DND-41 (cell line): ENCODE data around the gene SEMA3D.

ENCODE experiments used
- EZH2 ChIP-seq: IDR thresholded peaks from 3 replicates; pipeline ENCODE4 v1.6.1; 2012; ENCODE audit warnings: borderline replicate concordance, low read depth, mild to moderate bottlenecking, moderate library complexity, low read length, inconsistent platforms; ENCODE audit not compliant: severe bottlenecking
- TF ChIP-seq, protein P1 (sequence below): IDR thresholded peaks from 2 replicates; pipeline ENCODE4 v1.5.1; 2012; ENCODE audit warnings: borderline replicate concordance, low read length, moderate library complexity, mild to moderate bottlenecking; ENCODE audit not compliant: poor library complexity, severe bottlenecking; ENCODE audit errors: extremely low read depth

DNA sequence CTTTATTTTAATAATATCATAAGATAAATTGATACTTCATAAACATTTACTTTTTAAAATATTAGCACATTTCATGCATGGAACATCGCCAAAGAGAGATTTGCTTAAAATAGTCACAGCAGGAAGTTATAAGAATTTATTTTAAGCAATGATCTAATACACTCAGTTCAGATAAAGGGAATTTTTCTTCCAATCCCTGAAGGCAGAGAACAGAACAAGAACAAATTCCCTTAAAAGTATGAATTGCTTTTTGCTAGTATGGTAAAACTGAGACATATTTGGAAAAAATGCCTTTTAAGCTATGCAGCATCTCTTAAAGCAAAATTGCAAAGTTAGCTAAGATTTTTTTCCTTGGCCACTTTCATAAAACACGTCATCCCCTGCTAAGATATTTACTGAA lies 91.0 kb downstream of the SEMA3D start:
- TF ChIP-seq, protein P1, sequence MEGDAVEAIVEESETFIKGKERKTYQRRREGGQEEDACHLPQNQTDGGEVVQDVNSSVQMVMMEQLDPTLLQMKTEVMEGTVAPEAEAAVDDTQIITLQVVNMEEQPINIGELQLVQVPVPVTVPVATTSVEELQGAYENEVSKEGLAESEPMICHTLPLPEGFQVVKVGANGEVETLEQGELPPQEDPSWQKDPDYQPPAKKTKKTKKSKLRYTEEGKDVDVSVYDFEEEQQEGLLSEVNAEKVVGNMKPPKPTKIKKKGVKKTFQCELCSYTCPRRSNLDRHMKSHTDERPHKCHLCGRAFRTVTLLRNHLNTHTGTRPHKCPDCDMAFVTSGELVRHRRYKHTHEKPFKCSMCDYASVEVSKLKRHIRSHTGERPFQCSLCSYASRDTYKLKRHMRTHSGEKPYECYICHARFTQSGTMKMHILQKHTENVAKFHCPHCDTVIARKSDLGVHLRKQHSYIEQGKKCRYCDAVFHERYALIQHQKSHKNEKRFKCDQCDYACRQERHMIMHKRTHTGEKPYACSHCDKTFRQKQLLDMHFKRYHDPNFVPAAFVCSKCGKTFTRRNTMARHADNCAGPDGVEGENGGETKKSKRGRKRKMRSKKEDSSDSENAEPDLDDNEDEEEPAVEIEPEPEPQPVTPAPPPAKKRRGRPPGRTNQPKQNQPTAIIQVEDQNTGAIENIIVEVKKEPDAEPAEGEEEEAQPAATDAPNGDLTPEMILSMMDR: no peak
- no peak for TF ChIP-seq EZH2
